HTERT RPE-1 (cell line): ENCODE data around the gene PROK2.

Experiments used
- in situ Hi-C: fragments of 300-500 bp; cut with MboI; formaldehyde crosslinking; loops from 4 replicates; pipeline ENCODE4 v1.14.3; 2020; ENCODE audit warnings: low sequenced_read_pairs

PROK2 gene

DNA sequence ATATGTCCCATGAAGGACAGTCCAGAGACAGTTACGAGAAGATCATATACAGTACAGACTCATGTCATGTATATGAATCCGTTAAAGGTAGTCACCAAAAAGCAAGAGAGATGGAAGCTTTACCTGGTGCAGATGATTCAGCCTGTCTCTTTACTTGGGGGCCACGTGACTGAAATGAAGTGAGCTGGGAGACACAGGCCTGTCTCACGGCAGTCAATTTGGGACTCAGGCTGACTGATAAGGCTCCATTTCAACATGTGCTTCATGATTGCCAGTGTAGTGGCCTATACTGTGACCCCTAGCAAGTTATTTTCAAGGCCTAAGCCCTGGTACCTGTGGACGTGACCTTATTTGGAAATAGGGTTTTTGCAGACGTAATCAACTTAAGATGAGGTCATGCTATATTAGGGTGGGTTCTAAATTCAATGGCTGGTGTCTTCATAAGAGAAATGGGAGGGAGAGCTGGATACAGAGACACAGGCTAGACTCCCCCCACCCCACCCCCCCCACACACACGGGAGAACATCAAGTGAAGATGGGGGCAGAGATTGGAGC is 3.0 kb upstream of the PROK2 start:
- in situ Hi-C loops = no loop called here

- in situ Hi-C loops = no loop called here
Measured at GRCh38 chr3:71786551-71786950, 1.6 kb upstream of the PROK2 start.

GRCh38 chr3:71786217-71786549 is 1.2 kb upstream of the PROK2 start:
- in situ Hi-C loops = no loop called here

DNA sequence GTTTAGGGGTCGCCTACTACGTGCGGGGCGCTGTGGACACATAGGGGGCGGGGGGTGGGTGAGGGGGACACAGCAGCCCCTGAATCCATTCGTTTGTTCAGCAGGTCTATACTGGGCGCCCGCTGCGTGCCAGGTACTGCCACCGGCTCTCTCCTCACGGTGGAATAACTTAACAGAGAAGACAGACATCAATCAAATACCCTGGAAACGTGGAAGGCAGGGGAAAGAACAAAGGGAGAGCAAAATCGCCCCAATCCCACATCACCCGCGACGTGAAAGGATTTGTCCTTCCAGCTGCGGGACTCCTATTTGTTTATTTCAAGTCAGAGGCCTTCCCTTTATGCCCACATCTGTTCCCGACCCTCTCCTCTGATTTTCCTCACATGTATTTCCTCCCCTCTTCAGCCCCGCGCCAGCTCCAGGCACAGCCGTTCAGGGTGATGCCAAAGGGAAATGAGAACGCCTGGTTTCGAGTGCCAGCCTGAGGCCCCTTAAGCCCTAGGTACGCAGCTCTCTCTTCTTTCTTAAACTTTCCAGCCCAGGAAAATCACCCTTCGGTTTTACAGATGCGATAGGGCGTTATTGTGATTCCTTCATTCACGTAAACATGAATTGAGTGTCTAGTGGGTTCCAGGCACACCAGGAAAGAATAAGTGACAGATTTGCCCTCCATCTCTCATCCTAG is 726 bp upstream of the PROK2 start:
- in situ Hi-C loops = no loop called here

DNA sequence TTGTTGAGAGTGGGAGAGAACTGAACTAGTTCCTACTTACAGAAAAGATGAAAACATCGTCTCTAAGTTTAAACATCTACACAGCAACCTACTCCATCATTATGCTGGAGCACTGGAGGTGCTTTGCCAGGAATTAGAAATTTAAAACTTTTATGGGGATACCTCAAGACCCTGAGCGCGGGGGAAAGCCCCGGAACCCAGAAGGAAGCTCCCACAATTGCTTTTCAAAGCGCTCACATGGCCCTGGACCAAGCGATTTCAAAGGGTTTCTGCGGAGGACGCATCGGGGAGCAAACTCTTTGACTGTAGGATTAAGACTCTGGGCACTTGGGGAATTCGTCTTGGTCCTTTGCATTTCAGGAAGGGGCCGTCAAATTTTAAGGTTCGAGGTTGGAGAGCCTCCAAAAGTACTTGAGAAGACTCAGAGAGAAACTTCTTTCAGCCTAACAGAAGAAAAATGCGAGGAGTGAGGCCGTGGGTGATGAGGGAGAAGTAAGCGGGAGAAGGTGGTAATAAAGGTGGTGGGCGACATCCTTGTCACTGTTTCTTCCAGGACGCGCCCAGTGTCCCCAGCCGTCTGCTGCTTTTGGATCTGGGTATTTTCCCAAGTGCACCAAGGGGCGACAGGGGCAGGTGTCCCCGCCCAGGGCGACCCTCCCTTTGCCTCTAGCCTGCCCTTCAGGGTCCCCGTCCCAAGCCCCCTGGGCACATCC is 591 bp downstream of the PROK2 start:
- in situ Hi-C loops = no loop called here

DNA sequence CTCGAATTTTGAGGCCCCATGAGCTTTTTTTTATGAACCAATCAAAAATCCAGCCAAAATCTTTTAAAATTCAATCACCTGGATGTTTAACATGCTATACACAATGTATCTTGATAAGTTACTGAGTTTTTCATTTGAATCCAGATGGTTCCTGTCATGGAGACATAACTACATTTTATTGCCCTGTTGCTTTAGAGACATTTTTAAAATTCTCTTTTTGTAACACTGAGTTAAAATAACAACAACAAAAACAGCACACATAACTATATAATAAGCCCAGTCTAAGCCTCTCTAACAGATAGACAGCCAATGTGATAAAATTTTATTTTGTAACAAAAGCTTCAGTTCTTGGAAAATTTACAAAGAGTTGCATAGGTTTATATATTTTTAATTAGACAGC is 1.8 kb downstream of the PROK2 start:
- in situ Hi-C loops = no loop called here

- in situ Hi-C loops = no loop called here
Measured at GRCh38 chr3:71780430-71780829, 4.5 kb downstream of the PROK2 start.

- in situ Hi-C loops = no loop called here
Measured at GRCh38 chr3:71779674-71780377, 5.1 kb downstream of the PROK2 start.

- in situ Hi-C loops = no loop called here
Measured at GRCh38 chr3:71778353-71778752, 6.6 kb downstream of the PROK2 start.

- in situ Hi-C loops = no loop called here
Measured at GRCh38 chr3:71776538-71776937, 8.4 kb downstream of the PROK2 start.

DNA sequence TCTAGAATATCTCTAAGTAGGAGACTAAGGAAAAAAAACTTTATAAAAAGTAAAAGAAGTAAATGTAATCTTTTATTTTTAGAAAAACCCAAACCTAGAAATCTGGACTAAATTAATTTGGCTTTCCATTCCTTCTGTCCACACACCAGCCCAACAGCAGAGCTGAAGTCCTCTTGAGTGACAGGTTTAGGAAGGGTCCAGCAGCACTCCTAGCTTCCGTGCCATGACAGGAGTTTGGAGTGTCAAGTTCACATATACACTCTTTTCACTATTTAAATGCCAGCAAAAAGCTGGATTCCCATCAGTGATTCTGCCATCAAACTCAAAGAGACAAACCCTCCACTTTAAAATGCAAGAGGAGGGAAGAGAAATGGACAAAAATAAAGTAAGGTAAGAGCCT is 13.1 kb downstream of the PROK2 start:
- in situ Hi-C loops = no loop called here

DNA sequence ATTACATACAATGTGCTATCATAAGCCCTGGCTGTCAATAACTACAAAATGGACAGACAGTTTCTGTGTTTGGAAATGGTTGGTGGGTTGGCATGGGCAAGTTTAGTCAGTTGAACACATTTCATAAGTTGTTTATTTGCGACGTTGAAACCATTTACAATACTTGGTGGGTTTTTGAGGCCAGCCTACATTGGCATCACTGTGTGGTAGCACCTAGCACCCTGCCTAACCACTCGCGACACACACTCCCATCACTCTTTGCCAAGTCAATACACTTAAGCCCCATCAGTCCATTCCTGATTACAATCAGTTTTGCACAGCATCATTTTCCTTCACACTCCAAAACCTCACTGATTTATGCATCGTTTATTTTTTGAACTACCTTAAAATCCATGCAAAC is 13.8 kb downstream of the PROK2 start:
- in situ Hi-C loops = no loop called here

- in situ Hi-C loops = no loop called here
Measured at GRCh38 chr3:71763426-71763825, 21.5 kb downstream of the PROK2 start.

GRCh38 chr3:71760140-71760539 is 24.8 kb downstream of the PROK2 start:
- in situ Hi-C loops = no loop called here

DNA sequence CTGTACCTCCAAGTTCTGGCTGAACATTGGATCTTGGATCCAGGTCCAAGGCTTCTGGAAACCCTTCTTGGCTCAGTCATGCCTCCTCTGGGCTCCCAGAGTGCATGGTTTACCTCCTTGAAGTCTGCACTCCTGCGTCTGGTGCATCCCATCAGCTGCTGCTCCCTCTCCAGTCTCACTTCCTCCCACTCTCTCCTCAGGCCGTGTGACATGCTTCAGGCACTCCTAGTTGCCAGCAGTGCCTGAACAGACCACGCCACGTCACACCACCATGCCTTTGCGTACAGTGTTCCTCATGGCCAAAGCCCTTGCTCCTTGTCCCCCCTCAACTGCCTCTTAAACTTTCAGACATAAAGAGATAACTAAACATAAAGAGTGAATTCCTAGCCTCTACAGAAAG is 25.5 kb downstream of the PROK2 start:
- in situ Hi-C loops = no loop called here

DNA sequence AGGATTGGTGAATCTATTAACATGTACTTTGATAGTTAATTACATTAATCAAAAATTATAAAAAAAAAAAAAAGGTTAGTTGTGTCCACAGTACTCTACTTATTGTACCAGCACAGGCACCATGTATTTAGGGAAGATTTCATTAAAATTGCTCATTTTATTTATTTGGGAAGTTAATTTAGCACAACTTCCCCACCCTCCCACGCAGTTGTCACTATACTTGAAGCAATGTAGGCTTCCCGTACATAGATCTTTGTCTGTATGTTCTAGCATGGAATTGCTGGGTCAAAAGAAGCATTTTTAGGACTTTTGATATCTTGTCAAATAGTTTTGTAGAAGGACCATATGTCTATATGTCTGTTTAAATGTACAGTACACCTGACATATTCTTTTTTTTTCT is 26.9 kb downstream of the PROK2 start:
- in situ Hi-C loops = no loop called here

DNA sequence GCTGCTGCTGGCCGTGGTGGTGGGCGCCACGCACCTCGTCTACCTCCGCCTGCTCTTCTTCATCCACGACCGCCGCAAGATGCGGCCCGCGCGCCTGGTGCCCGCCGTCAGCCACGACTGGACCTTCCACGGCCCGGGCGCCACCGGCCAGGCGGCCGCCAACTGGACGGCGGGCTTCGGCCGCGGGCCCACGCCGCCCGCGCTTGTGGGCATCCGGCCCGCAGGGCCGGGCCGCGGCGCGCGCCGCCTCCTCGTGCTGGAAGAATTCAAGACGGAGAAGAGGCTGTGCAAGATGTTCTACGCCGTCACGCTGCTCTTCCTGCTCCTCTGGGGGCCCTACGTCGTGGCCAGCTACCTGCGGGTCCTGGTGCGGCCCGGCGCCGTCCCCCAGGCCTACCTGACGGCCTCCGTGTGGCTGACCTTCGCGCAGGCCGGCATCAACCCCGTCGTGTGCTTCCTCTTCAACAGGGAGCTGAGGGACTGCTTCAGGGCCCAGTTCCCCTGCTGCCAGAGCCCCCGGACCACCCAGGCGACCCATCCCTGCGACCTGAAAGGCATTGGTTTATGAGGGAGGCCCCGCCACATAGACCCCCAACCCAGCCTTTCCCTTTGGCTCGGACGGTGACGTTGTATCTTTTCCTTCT is 30.2 kb downstream of the PROK2 start:
- in situ Hi-C loops = no loop called here

DNA sequence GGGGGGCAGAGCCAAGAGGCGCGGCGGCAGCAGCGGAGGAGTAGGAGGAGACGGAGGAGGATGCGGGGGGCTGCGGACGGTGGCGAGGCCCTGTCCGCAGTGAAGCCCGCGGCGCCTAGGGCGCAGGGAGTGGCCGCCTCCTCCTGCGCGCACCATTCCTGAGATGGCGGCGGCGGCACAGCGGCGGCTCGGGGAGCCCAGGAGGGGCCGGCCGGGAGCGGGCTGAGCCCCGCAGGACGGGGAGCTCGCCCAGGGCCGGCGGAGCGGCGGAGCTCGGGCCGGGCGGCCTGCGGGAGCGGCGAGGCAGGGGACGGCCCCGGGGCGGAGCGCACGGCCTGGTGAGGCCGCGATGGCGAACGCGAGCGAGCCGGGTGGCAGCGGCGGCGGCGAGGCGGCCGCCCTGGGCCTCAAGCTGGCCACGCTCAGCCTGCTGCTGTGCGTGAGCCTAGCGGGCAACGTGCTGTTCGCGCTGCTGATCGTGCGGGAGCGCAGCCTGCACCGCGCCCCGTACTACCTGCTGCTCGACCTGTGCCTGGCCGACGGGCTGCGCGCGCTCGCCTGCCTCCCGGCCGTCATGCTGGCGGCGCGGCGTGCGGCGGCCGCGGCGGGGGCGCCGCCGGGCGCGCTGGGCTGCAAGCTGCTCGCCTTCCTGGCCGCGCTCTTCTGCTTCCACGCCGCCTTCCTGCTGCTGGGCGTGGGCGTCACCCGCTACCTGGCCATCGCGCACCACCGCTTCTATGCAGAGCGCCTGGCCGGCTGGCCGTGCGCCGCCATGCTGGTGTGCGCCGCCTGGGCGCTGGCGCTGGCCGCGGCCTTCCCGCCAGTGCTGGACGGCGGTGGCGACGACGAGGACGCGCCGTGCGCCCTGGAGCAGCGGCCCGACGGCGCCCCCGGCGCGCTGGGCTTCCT is 31.0 kb downstream of the PROK2 start, which contains the start of gene GPR27:
Gene GPR27 (plus strand): TSS at position 155 of the 909 bp plus-strand sequence. CDS start 195 bp downstream, at position 350.
- in situ Hi-C loops = no loop called here

- in situ Hi-C loops = no loop called here
Measured at GRCh38 chr3:71752831-71753700, 31.9 kb downstream of the PROK2 start.
